Measurements from ENCODE around the gene SLC7A1. TPM values are rescaled to one million over a fixed set of nuclear protein-coding genes. Genes with fewer than 3 reads are reported as not detected.

The SLC7A1 gene
- total and polyA plus RNA-seq, 2 of the 8 experiments (the other 6 are each of a cell fraction or from before 2014, with no cell fraction given) = 26.8 to 114 TPM

DNA sequence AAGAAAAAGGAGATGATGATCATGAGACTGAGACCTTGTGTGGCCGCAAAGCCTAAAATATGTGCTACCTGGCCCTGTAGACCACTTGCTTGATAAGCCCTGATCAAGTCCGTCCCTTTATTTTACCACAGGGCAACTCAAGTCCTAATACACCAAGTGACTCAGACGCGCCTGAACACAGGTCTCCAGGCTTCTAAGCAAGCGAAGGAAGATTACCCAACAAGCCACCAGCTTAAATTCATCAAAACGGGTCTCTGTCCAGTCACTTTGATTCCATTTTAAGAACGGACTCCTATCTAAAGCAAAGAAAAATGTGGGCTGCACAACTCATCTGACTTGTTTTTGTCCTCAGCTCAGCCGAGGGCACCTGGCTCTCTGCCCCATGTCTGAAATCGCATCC, 26.8 kb downstream of the SLC7A1 start:
- Histone ChIP-seq H2AK5ac (ENCODE audit: low read depth, low read length) (no peak overlapping the region), H3K4me3 (ENCODE audit: extremely low read depth in 1 of 4, insufficient read depth in 2 of 4, low read depth in 3 of 4, low read length in 4 of 4) (no peak overlapping the region), H3K27me3 (replicated peaks in 1 of 4; ENCODE audit: control insufficient read depth in 3 of 4, extremely low read depth in 1 of 4, insufficient read depth in 3 of 4, low read length in 3 of 4) (no peaks in the 10 kb centered on the region), H4K91ac (replicated peaks; ENCODE audit: insufficient read length, low read length) (no peak overlapping the region), H3K23ac (ENCODE audit: insufficient read length) (no peak overlapping the region), H4K20me1 (replicated peaks in 1 of 2; ENCODE audit: control insufficient read depth in 1 of 2, insufficient read depth in 2 of 2, low read length in 2 of 2) (peaks cover 36 to 55% of the 10 kb centered on the region in 2 experiments), H2BK5ac (ENCODE audit: low read depth, low read length) (peak overlapping the region; percentile 39; the same call in 1 of the 2 replicates), H3K4me2 (ENCODE audit: insufficient read depth in 1 of 2, low read depth in 2 of 2, low read length in 2 of 2) (no peak overlapping the region), H2BK120ac (replicated peaks; ENCODE audit: low read depth, low read length) (no peak overlapping the region), H3K9me3 (ENCODE audit: insufficient read depth in 2 of 2, low read depth in 1 of 2, low read length in 1 of 2) (no peaks in the 10 kb centered on the region), H3K36me3 (ENCODE audit: control insufficient read depth in 2 of 4, insufficient read depth in 4 of 4, low read length in 3 of 4) (no peaks in the 10 kb centered on the region), H3K4me1 (replicated peaks in 1 of 4; ENCODE audit: control insufficient read depth in 3 of 4, insufficient read depth in 4 of 4, low read length in 3 of 4) (peaks cover 7 to 26% (median 18%) of the 10 kb centered on the region in 4 experiments), H2BK12ac (ENCODE audit: low read depth, low read length) (no peak overlapping the region), H3K23me2 (ENCODE audit: low read depth, low read length) (no peaks in the 10 kb centered on the region), H3K79me1 (ENCODE audit: low read depth, low read length) (peaks cover 36% of the 10 kb centered on the region), H3K56ac (replicated peaks; ENCODE audit: insufficient read length, low read depth, low read length) (no peak overlapping the region), H3K18ac (ENCODE audit: extremely low read depth, low read length) (no peak overlapping the region; the same call in 1 of the 2 replicates), H4K8ac (ENCODE audit: extremely low read depth, insufficient read depth, low read length) (no peak overlapping the region), H2AFZ (ENCODE audit: low read length) (no peak overlapping the region), H3K14ac (ENCODE audit: insufficient read length) (no peak overlapping the region), H3K9ac (replicated peaks in 1 of 4; ENCODE audit: extremely low read depth in 1 of 4, low read depth in 3 of 4, low read length in 3 of 4) (no peak overlapping the region), H3K4ac (replicated peaks; ENCODE audit: insufficient read length, low read depth, low read length) (no peak overlapping the region), H2BK15ac (ENCODE audit: low read length) (no peak overlapping the region), H3K79me2 (ENCODE audit: control insufficient read depth in 1 of 2, insufficient read depth in 2 of 2, low read length in 2 of 2) (peaks cover 31 to 100% of the 10 kb centered on the region in 2 experiments), H3K27ac (ENCODE audit: low read depth, low read length) (no peak overlapping the region), H4K5ac (ENCODE audit: insufficient read length, low read depth, low read length) (no peak overlapping the region), H2BK20ac (ENCODE audit: low read length) (no peak overlapping the region)
- ChIA-PET CTCF (ENCODE audit: partially characterized antibody) (interaction anchor here (0.6 to 2.4 kb wide), 4 partner anchors 11 to 358 kb away, joined by 3 to 9 read pairs (median 6); no protein-coding TSS in a partner anchor), POLR2A (ENCODE audit: partially characterized antibody) (interaction anchor here (1.3 to 2.1 kb wide), 5 partner anchors 13 to 60 kb away, joined by 5 to 7 read pairs (median 6); no protein-coding TSS in a partner anchor)
- 92% methylated on average over 9 of the region's 9 CpGs; no CpG with 5 or more reads in 1 of the 2 experiments for WGBS, 2 experiments (ENCODE audit: extremely low coverage in 1 of 2, insufficient coverage in 1 of 2, insufficient read length in 1 of 2, insufficient replicate concordance in 2 of 2, low coverage in 1 of 2, low lambda C conversion rate in 2 of 2, missing lambda C conversion rate in 1 of 2)
- FAIRE-seq (no peak), DNase-seq (ENCODE audit: low read depth in 1 of 2, low spot score in 2 of 2) (no peak)
- TF ChIP-seq RAD21 (IDR thresholded peaks at IDR 0.05 in 1 of 2, conservative IDR thresholded peaks at IDR 0.05 in 1 of 2; ENCODE audit: low read depth in 2 of 2, low read length in 2 of 2) = no peak
- no peak for TF ChIP-seq YY1 (IDR thresholded peaks at IDR 0.05; ENCODE audit: low read depth, low read length)
- TF ChIP-seq SUZ12 (IDR thresholded peaks at IDR 0.05; ENCODE audit: low read length) = no peak
- no peak for TF ChIP-seq CBX5 (IDR thresholded peaks at IDR 0.05; ENCODE audit: low read depth, low read length)
- TF ChIP-seq TAF7 (optimal IDR thresholded peaks at IDR 0.05; ENCODE audit: borderline replicate concordance, low read depth, low read length) = no peak
- TF ChIP-seq SIN3A (conservative IDR thresholded peaks at IDR 0.05 in 1 of 2, IDR thresholded peaks at IDR 0.05 in 1 of 2; ENCODE audit: low read depth in 1 of 2, low read length in 2 of 2) = no peak
- no peak for TF ChIP-seq TAF1 (IDR thresholded peaks at IDR 0.05; ENCODE audit: low read depth, low read length)
- no peak for TF ChIP-seq FOSL1 (IDR thresholded peaks at IDR 0.05; ENCODE audit: insufficient read depth, low read depth, low read length)
- no peak for TF ChIP-seq SIRT6 (IDR thresholded peaks at IDR 0.05; ENCODE audit: low read length)

All from H1 (cell line).